PC-9 (cell line): Measurements from ENCODE around the gene LRRC55.

ENCODE experiments used
- EZH2 ChIP-seq: fragments of 200-600 bp; sonication (generic); IDR thresholded peaks from 2 replicates; pipeline ENCODE4 v1.8.0; 2017; ENCODE audit warnings: antibody characterized with exemption, low read depth
- TF ChIP-seq, protein P1 (sequence below): fragments of 200-600 bp; sonication (generic); conservative IDR thresholded peaks from 2 replicates; pipeline ENCODE4 v1.6.1; 2017; ENCODE audit warnings: mixed run types, antibody characterized with exemption, mild to moderate bottlenecking, moderate library complexity

DNA sequence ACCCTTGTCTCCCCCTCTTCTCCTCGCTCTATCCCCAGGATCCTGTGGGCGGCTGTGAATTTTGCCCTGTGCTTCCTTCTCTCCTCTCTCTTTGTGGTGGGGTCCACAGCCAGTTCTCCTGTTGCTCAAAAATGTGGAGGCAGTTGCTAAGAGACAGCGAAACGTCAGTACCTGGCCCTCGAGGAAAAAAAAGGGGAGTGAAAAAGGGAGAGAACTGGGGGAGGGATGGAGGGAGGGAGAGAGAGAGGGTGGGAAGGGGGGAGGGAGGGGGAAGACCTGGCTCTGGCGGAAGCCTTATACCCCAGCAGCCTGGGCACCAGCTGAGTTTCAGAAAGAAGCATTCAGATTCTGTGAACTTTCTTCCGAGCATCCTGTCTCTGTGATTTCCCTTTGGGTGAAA is 2.1 kb upstream of the LRRC55 start:
- TF ChIP-seq, protein P1, sequence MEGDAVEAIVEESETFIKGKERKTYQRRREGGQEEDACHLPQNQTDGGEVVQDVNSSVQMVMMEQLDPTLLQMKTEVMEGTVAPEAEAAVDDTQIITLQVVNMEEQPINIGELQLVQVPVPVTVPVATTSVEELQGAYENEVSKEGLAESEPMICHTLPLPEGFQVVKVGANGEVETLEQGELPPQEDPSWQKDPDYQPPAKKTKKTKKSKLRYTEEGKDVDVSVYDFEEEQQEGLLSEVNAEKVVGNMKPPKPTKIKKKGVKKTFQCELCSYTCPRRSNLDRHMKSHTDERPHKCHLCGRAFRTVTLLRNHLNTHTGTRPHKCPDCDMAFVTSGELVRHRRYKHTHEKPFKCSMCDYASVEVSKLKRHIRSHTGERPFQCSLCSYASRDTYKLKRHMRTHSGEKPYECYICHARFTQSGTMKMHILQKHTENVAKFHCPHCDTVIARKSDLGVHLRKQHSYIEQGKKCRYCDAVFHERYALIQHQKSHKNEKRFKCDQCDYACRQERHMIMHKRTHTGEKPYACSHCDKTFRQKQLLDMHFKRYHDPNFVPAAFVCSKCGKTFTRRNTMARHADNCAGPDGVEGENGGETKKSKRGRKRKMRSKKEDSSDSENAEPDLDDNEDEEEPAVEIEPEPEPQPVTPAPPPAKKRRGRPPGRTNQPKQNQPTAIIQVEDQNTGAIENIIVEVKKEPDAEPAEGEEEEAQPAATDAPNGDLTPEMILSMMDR: no peak
- TF ChIP-seq EZH2: no peak
